Activated naive CD4-positive, alpha-beta T cell (primary cell): ENCODE data around the gene CR1.
"Not testable (repeated sequence)": the region's sequence is repeated elsewhere in the genome, so short reads cannot be mapped to it uniquely, and the experiment has no call there.

Source experiments
- DNase-seq, 4 experiments: peaks; one replicate each; lab custom pipeline; 2025; lab: John Stamatoyannopoulos, UW

CR1 gene

GRCh38 chr1:207672522-207673130, 176.7 kb downstream of the CR1 start:
- no peak for DNase-seq

GRCh38 chr1:207673399-207673798, 177.4 kb downstream of the CR1 start:
- DNase-seq, result no peak

GRCh38 chr1:207676153-207676552, 180.2 kb downstream of the CR1 start:
- DNase-seq, result no peak

- not testable (repeated sequence) for DNase-seq
These were observed 184.8 kb downstream of the CR1 start for GRCh38 chr1:207680590-207681388.

DNA sequence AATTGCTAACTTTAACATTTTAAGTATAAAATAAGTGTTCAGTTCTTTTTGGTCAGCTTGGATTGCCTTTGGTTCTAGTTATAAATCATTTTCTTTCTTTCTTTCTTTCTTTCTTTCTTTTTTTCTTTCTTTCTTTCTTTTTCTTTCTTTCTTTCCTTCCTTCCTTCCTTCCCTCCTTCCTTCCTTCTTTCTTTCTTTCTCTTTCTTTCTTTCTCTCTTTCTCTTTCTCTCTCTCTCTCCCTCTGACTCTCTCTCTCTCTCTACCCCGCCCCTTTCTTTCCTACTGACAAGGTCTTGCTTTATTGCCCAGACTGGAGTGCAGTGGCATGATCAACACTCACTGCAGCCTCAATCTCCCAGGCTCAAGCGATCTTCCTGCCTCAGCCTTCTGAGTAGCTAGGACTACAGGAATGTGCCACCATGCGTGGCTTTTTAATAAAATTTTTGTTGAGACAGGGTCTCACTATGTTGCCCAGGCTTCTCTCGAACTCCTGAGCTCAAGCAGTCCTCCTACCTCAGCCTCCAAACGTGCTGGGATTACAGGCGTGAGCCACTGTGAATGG, 187.0 kb downstream of the CR1 start:
- DNase-seq, result not testable (repeated sequence)

DNA sequence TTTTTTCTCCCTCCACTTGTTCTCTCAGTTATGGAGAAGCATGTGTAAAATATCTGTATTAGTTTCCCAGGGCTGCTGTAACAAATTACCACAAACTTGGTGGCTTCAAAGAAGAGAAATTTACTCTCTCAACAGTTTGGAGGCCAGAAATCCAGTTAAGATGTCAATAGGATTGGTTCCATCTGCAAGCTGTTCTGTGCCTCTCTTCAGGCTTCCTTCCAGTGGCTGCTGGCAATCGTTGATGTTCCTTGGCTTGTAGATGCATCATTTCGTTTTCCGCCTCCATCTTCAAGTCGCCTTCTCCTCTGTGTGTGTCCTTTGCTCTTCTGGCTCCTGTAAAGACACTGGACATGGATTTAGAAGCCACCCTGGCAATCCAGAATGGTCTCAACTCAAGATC, 194.6 kb downstream of the CR1 start:
- not testable (repeated sequence) for DNase-seq

DNA sequence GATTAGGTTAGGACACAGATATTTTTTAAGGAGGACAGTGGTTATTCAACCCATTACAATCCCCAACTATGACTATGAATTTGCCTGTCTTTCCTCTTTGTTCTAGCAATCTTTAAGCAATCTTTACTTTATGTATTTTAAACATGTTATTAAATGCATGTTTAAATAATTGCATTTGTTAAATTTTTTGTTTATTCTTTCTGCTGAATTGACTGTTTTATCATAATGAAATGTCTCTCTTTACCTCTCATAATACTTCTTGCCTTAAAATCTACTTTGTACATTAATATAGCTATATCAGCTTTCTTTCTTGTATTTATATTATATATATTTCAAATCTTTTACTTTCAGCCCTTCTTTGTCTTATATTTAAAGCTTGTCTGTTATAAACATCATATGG, 195.1 kb downstream of the CR1 start:
- DNase-seq, result no peak
